ENCODE measurements around the gene MACROD1.

The MACROD1 gene

GRCh38 chr11:64150481-64151239 lies 15.3 kb downstream of the MACROD1 start:
- DNase-seq: no peak

- no peak for DNase-seq
Observed at GRCh38 chr11:64150051-64150450, 15.9 kb downstream of the MACROD1 start.

- no peak for DNase-seq
Observed at GRCh38 chr11:64148917-64149617, 16.8 kb downstream of the MACROD1 start.

- DNase-seq: no peak
Observed at GRCh38 chr11:64148226-64148916, 17.5 kb downstream of the MACROD1 start.

- no peak for DNase-seq
Observed at GRCh38 chr11:64146036-64146955, 19.6 kb downstream of the MACROD1 start.

- no peak for DNase-seq
Observed at GRCh38 chr11:64144587-64145472, 21.1 kb downstream of the MACROD1 start.

GRCh38 chr11:64141081-64141783 lies 24.7 kb downstream of the MACROD1 start:
- DNase-seq: no peak

- DNase-seq: no peak
Observed at GRCh38 chr11:64140082-64140481, 25.8 kb downstream of the MACROD1 start.

GRCh38 chr11:64139049-64139448 lies 26.9 kb downstream of the MACROD1 start:
- DNase-seq: no peak

GRCh38 chr11:64138398-64138797 lies 27.5 kb downstream of the MACROD1 start:
- DNase-seq: no peak

GRCh38 chr11:64136765-64137441 lies 29.0 kb downstream of the MACROD1 start:
- no peak for DNase-seq

- no peak for DNase-seq
Observed at GRCh38 chr11:64135711-64136110, 30.2 kb downstream of the MACROD1 start.

- DNase-seq: no peak
Observed at GRCh38 chr11:64134963-64135362, 30.9 kb downstream of the MACROD1 start.

GRCh38 chr11:64132982-64133705 lies 32.8 kb downstream of the MACROD1 start:
- no peak for DNase-seq

- DNase-seq: no peak
Observed at GRCh38 chr11:64132191-64132771, 33.6 kb downstream of the MACROD1 start.

GRCh38 chr11:64131683-64132190 lies 34.2 kb downstream of the MACROD1 start:
- DNase-seq: no peak

GRCh38 chr11:64130618-64131017 lies 35.3 kb downstream of the MACROD1 start:
- no peak for DNase-seq

- no peak for DNase-seq
Observed at GRCh38 chr11:64129403-64129802, 36.5 kb downstream of the MACROD1 start.

Measured in cortex of kidney (tissue), 1 donor.